Prostate gland (tissue), 2 donors: ENCODE measurements around the gene JSRP1. TPM values are rescaled to one million over a fixed set of nuclear protein-coding genes. Genes with fewer than 3 reads are reported as not detected.

ENCODE experiments used
- DNase-seq: peaks from one replicate; pipeline ENCODE4 v3.0.0-alpha.2; 2019; ENCODE audit warnings: low spot score
- H3K27ac ChIP-seq, 2 donors: fragments of 200-600 bp; sonication (generic); 2 replicates each; pipeline ENCODE4 v1.5.1; 2017 to 2019
- H3K27me3 ChIP-seq: fragments of 200-600 bp; sonication (generic); replicated peaks from 2 replicates; pipeline ENCODE4 v1.5.1; 2019; ENCODE audit not compliant: insufficient read depth
- H3K36me3 ChIP-seq, 2 donors: fragments of 200-600 bp; sonication (generic); 1 replicate in 1 of 2; 2 replicates in 1 of 2; pipeline versions ENCODE4 v1.5.1 to v1.8.1; 2017 to 2019
- H3K4me1 ChIP-seq: fragments of 200-600 bp; sonication (generic); replicated peaks from 2 replicates; pipeline ENCODE4 v1.5.1; 2019
- H3K4me3 ChIP-seq, 2 donors: fragments of 200-600 bp; sonication (generic); 2 replicates each; pipeline ENCODE4 v1.5.1; 2017 to 2019
- H3K9me3 ChIP-seq: fragments of 200-600 bp; sonication (generic); 2 replicates; pipeline ENCODE4 v1.5.1; 2017
- CTCF ChIP-seq, 4 experiments: fragments of 200-600 bp in 2 of 4; fragments of 450-650 bp in 2 of 4; sonication (generic) in 2 of 4; IDR thresholded peaks; 1 replicate in 3 of 4; 2 replicates in 1 of 4; pipeline ENCODE4 v1.5.1; 2016 to 2019; ENCODE audit warnings: antibody characterized with exemption in 4 of 4, mild to moderate bottlenecking in 2 of 4, moderate library complexity in 2 of 4
- POLR2A ChIP-seq: fragments of 450-650 bp; IDR thresholded peaks from one replicate; pipeline ENCODE4 v1.6.1; 2016; ENCODE audit warnings: antibody characterized with exemption, mild to moderate bottlenecking
- POLR2AphosphoS5 ChIP-seq: sonication (generic); formaldehyde crosslinking; IDR thresholded peaks from one replicate; pipeline ENCODE4 v1.6.1; 2017; ENCODE audit warnings: antibody characterized with exemption
- WGBS: methylation state at CpG from one replicate; pipeline ENCODE4 v1.1.5; 2018; 5-methylcytosine and 5-hydroxymethylcytosine counted together
- intact Hi-C: fragments of 100-400 bp; cut with DNase I; formaldehyde crosslinking; loops from one replicate; pipeline ENCODE4 v1.14.2; 2022
- total RNA-seq, 2 donors: library from RNA; depleted of rRNA; stranded (reverse); fragments of >200 nt; gene quantifications; one replicate each; pipeline ENCODE4 v1.1.0, GENCODE V29; 2016

Gene JSRP1
- total RNA-seq, 2 donors from 2014 or later: 0.96 TPM; not detected in 1

GRCh38 chr19:2223959-2224358 lies 32.3 kb downstream of the JSRP1 start:
- H3K36me3 ChIP-seq: peaks cover 6 to 17% of the 10 kb centered on the region in 2 donors
- no peaks in the 10 kb centered on the region for H3K27me3 ChIP-seq
- intact Hi-C loops: loop anchor here (5.0 kb wide), 2 partner anchors 37 to 67 kb away; no protein-coding TSS in a partner anchor
- H3K27ac ChIP-seq: no peak overlapping the region
- H3K4me3 ChIP-seq: no peak overlapping the region
- TF ChIP-seq POLR2AphosphoS5 (no peak), CTCF (IDR thresholded peaks at IDR 0.05) (no peak), POLR2A (no peak)
- 93% methylated on average over 14 of the region's 14 CpGs for WGBS
- no peaks in the 10 kb centered on the region for H3K4me1 ChIP-seq
- DNase-seq: no peak
- no peaks in the 10 kb centered on the region for H3K9me3 ChIP-seq

GRCh38 chr19:2223391-2223790 lies 32.8 kb downstream of the JSRP1 start:
- H3K27me3 ChIP-seq: no peaks in the 10 kb centered on the region
- no peaks in the 10 kb centered on the region for H3K9me3 ChIP-seq
- no peak overlapping the region for H3K27ac ChIP-seq
- peaks cover 6 to 17% of the 10 kb centered on the region in 2 donors for H3K36me3 ChIP-seq
- no peak for DNase-seq
- no peaks in the 10 kb centered on the region for H3K4me1 ChIP-seq
- intact Hi-C loops: loop anchor here (5.0 kb wide), 2 partner anchors 36 to 66 kb away; no protein-coding TSS in a partner anchor
- WGBS: 88% methylated on average over 16 of the region's 18 CpGs
- no peak overlapping the region for H3K4me3 ChIP-seq
- TF ChIP-seq CTCF (IDR thresholded peaks at IDR 0.05) (no peak), POLR2A (no peak), POLR2AphosphoS5 (no peak)

GRCh38 chr19:2221918-2222317 lies 34.3 kb downstream of the JSRP1 start:
- Histone ChIP-seq H3K4me3 (no peak overlapping the region), H3K36me3 (peaks cover 10 to 20% of the 10 kb centered on the region in 2 donors), H3K27me3 (no peaks in the 10 kb centered on the region), H3K4me1 (no peaks in the 10 kb centered on the region), H3K9me3 (no peaks in the 10 kb centered on the region), H3K27ac (no peak overlapping the region)
- DNase-seq: no peak
- intact Hi-C loops: loop anchor here (5.0 kb wide), 2 partner anchors 35 to 65 kb away; no protein-coding TSS in a partner anchor
- TF ChIP-seq CTCF (IDR thresholded peaks at IDR 0.05): peak in 1 of 4 experiments; percentile 22
- no peak for TF ChIP-seq POLR2A
- WGBS: 77% methylated on average over 20 of the region's 20 CpGs

GRCh38 chr19:2221250-2221831 lies 34.9 kb downstream of the JSRP1 start:
- H3K4me3 ChIP-seq: no peak overlapping the region

More at GRCh38 chr19:2221250-2221831, 34.9 kb downstream of the JSRP1 start:
- H3K9me3 ChIP-seq: no peaks in the 10 kb centered on the region
- no peaks in the 10 kb centered on the region for H3K27me3 ChIP-seq
- no peak for TF ChIP-seq POLR2A
- no peak for TF ChIP-seq CTCF (IDR thresholded peaks at IDR 0.05)
- no peak for TF ChIP-seq POLR2AphosphoS5
- WGBS: 87% methylated on average over 17 of the region's 20 CpGs
- H3K36me3 ChIP-seq: peaks cover 13 to 20% of the 10 kb centered on the region in 2 donors
- H3K27ac ChIP-seq: no peak overlapping the region
- DNase-seq: no peak
- intact Hi-C loops: loop anchor here (5.0 kb wide), 2 partner anchors 34 to 64 kb away; no protein-coding TSS in a partner anchor
- H3K4me1 ChIP-seq: no peaks in the 10 kb centered on the region
